ENCODE measurements around the gene ZCCHC10.

Gene ZCCHC10

GRCh38 chr5:133052317-133053175 is 26.2 kb upstream of the ZCCHC10 start:
- H3K4me1 Mint-ChIP-seq: peaks cover 56% of the 10 kb centered on the region
- peak overlapping the region; percentile 100 for H3K27ac Mint-ChIP-seq
- peaks cover 30% of the 10 kb centered on the region for H3K36me3 Mint-ChIP-seq (ENCODE audit: low read depth)

GRCh38 chr5:133051542-133052316 is 25.4 kb upstream of the ZCCHC10 start, which contains the start of gene HSPA4:
HSPA4 (plus strand) TSS chr5:133052013; CDS start chr5:133052251, 238 bp downstream.
- Mint-ChIP-seq H3K27me3 (ENCODE audit: low read depth, poor library complexity) (peaks cover 5% of the 10 kb centered on the region), H3K27ac (peak within 1 kb of the TSS; percentile 100), H3K4me1 (peaks cover 57% of the 10 kb centered on the region), H3K9me3 (peaks cover 4% of the 10 kb centered on the region), H3K36me3 (ENCODE audit: low read depth) (peaks cover 29% of the 10 kb centered on the region), H3K4me3 (peak within 1 kb of the TSS; percentile 92)
- TF ChIP-seq, protein P1, sequence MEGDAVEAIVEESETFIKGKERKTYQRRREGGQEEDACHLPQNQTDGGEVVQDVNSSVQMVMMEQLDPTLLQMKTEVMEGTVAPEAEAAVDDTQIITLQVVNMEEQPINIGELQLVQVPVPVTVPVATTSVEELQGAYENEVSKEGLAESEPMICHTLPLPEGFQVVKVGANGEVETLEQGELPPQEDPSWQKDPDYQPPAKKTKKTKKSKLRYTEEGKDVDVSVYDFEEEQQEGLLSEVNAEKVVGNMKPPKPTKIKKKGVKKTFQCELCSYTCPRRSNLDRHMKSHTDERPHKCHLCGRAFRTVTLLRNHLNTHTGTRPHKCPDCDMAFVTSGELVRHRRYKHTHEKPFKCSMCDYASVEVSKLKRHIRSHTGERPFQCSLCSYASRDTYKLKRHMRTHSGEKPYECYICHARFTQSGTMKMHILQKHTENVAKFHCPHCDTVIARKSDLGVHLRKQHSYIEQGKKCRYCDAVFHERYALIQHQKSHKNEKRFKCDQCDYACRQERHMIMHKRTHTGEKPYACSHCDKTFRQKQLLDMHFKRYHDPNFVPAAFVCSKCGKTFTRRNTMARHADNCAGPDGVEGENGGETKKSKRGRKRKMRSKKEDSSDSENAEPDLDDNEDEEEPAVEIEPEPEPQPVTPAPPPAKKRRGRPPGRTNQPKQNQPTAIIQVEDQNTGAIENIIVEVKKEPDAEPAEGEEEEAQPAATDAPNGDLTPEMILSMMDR (IDR thresholded peaks at IDR 0.05): no peak
- peak; percentile 96 for DNase-seq

More at GRCh38 chr5:133052317-133053175, 26.2 kb upstream of the ZCCHC10 start:
- H3K9me3 Mint-ChIP-seq: peaks cover 4% of the 10 kb centered on the region
- H3K27me3 Mint-ChIP-seq (ENCODE audit: low read depth, poor library complexity): peaks cover 5% of the 10 kb centered on the region
- peak; percentile 64 for DNase-seq
- H3K4me3 Mint-ChIP-seq: peak overlapping the region; percentile 92
- TF ChIP-seq, protein P1 (IDR thresholded peaks at IDR 0.05): no peak

GRCh38 chr5:133051061-133051541 is 24.8 kb upstream of the ZCCHC10 start:
- no peak for DNase-seq
- H3K27ac Mint-ChIP-seq: peak overlapping the region; percentile 100
- peaks cover 59% of the 10 kb centered on the region for H3K4me1 Mint-ChIP-seq
- H3K27me3 Mint-ChIP-seq (ENCODE audit: low read depth, poor library complexity): peaks cover 5% of the 10 kb centered on the region
- H3K9me3 Mint-ChIP-seq: peaks cover 4% of the 10 kb centered on the region
- TF ChIP-seq, protein P1 (IDR thresholded peaks at IDR 0.05): no peak
- H3K4me3 Mint-ChIP-seq: peak overlapping the region; percentile 92
- H3K36me3 Mint-ChIP-seq (ENCODE audit: low read depth): peaks cover 24% of the 10 kb centered on the region

DNA sequence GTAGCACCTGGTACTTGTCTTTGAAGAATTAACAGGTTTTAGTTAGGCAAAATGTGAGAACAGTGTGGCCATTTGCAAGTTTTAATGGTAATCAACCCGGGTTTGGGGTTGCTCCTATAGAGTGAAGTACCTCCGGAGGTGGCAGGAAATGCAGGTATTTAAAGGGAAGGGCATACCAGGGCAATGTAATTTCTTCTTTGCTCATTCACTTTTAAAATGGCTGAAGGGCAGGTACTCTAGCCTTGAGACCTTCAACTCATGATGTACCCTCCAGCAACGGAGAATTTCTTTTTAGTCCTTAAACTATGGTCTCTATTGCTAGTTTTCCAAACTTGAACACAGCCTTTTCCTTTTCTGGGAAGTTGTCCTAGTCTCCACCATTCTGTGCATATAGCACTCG is 24.2 kb upstream of the ZCCHC10 start:
- H3K27ac Mint-ChIP-seq: peak overlapping the region; percentile 100
- peaks cover 18% of the 10 kb centered on the region for H3K36me3 Mint-ChIP-seq (ENCODE audit: low read depth)
- H3K9me3 Mint-ChIP-seq: peaks cover 4% of the 10 kb centered on the region
- peak overlapping the region; percentile 92 for H3K4me3 Mint-ChIP-seq
- DNase-seq: no peak
- H3K27me3 Mint-ChIP-seq (ENCODE audit: low read depth, poor library complexity): peaks cover 5% of the 10 kb centered on the region
- TF ChIP-seq, protein P1 (IDR thresholded peaks at IDR 0.05): no peak
- H3K4me1 Mint-ChIP-seq: peaks cover 58% of the 10 kb centered on the region

GRCh38 chr5:133049726-133050048 is 23.3 kb upstream of the ZCCHC10 start:
- peak overlapping the region; percentile 68 for H3K4me3 Mint-ChIP-seq
- H3K27me3 Mint-ChIP-seq (ENCODE audit: low read depth, poor library complexity): peaks cover 5% of the 10 kb centered on the region
- H3K9me3 Mint-ChIP-seq: peaks cover under 1% of the 10 kb centered on the region
- TF ChIP-seq, protein P1 (IDR thresholded peaks at IDR 0.05): no peak
- DNase-seq: no peak
- peaks cover 51% of the 10 kb centered on the region for H3K4me1 Mint-ChIP-seq
- peaks cover 10% of the 10 kb centered on the region for H3K36me3 Mint-ChIP-seq (ENCODE audit: low read depth)
- H3K27ac Mint-ChIP-seq: peak overlapping the region; percentile 14
